Measurements from ENCODE around the gene SDK2.

Gene SDK2

GRCh38 chr17:73394512-73395450 lies 249.5 kb downstream of the SDK2 start:
- TF ChIP-seq, protein P1, sequence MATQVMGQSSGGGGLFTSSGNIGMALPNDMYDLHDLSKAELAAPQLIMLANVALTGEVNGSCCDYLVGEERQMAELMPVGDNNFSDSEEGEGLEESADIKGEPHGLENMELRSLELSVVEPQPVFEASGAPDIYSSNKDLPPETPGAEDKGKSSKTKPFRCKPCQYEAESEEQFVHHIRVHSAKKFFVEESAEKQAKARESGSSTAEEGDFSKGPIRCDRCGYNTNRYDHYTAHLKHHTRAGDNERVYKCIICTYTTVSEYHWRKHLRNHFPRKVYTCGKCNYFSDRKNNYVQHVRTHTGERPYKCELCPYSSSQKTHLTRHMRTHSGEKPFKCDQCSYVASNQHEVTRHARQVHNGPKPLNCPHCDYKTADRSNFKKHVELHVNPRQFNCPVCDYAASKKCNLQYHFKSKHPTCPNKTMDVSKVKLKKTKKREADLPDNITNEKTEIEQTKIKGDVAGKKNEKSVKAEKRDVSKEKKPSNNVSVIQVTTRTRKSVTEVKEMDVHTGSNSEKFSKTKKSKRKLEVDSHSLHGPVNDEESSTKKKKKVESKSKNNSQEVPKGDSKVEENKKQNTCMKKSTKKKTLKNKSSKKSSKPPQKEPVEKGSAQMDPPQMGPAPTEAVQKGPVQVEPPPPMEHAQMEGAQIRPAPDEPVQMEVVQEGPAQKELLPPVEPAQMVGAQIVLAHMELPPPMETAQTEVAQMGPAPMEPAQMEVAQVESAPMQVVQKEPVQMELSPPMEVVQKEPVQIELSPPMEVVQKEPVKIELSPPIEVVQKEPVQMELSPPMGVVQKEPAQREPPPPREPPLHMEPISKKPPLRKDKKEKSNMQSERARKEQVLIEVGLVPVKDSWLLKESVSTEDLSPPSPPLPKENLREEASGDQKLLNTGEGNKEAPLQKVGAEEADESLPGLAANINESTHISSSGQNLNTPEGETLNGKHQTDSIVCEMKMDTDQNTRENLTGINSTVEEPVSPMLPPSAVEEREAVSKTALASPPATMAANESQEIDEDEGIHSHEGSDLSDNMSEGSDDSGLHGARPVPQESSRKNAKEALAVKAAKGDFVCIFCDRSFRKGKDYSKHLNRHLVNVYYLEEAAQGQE (IDR thresholded peaks at IDR 0.05; ENCODE audit: insufficient read depth in 1 of 2, low read depth in 2 of 2, low read length in 2 of 2) = no peak
- TF ChIP-seq SIN3A (IDR thresholded peaks at IDR 0.05; ENCODE audit: borderline replicate concordance, insufficient read depth, low read length) = no peak
- TF ChIP-seq TAF1 (IDR thresholded peaks at IDR 0.05; ENCODE audit: borderline replicate concordance, insufficient read depth, low read length) = no peak
- TF ChIP-seq FOXP2 (optimal IDR thresholded peaks at IDR 0.05; ENCODE audit: borderline replicate concordance, extremely low read depth, extremely low read length, insufficient read depth) = no peak
- TF ChIP-seq POLR2AphosphoS5 (IDR thresholded peaks at IDR 0.05; ENCODE audit: low read depth, low read length) = no peak

GRCh38 chr17:73393962-73394361 lies 250.3 kb downstream of the SDK2 start:
- no peak for TF ChIP-seq FOXP2 (optimal IDR thresholded peaks at IDR 0.05; ENCODE audit: borderline replicate concordance, extremely low read depth, extremely low read length, insufficient read depth)

- TF ChIP-seq FOXP2 (optimal IDR thresholded peaks at IDR 0.05; ENCODE audit: borderline replicate concordance, extremely low read depth, extremely low read length, insufficient read depth) (no peak), TAF1 (IDR thresholded peaks at IDR 0.05; ENCODE audit: borderline replicate concordance, insufficient read depth, low read length) (no peak), POLR2AphosphoS5 (IDR thresholded peaks at IDR 0.05; ENCODE audit: low read depth, low read length) (no peak), SIN3A (IDR thresholded peaks at IDR 0.05; ENCODE audit: borderline replicate concordance, insufficient read depth, low read length) (no peak)
- TF ChIP-seq, protein P1 (IDR thresholded peaks at IDR 0.05; ENCODE audit: insufficient read depth in 1 of 2, low read depth in 2 of 2, low read length in 2 of 2) = no peak
Observed at GRCh38 chr17:73393381-73393780, 250.9 kb downstream of the SDK2 start.

DNA sequence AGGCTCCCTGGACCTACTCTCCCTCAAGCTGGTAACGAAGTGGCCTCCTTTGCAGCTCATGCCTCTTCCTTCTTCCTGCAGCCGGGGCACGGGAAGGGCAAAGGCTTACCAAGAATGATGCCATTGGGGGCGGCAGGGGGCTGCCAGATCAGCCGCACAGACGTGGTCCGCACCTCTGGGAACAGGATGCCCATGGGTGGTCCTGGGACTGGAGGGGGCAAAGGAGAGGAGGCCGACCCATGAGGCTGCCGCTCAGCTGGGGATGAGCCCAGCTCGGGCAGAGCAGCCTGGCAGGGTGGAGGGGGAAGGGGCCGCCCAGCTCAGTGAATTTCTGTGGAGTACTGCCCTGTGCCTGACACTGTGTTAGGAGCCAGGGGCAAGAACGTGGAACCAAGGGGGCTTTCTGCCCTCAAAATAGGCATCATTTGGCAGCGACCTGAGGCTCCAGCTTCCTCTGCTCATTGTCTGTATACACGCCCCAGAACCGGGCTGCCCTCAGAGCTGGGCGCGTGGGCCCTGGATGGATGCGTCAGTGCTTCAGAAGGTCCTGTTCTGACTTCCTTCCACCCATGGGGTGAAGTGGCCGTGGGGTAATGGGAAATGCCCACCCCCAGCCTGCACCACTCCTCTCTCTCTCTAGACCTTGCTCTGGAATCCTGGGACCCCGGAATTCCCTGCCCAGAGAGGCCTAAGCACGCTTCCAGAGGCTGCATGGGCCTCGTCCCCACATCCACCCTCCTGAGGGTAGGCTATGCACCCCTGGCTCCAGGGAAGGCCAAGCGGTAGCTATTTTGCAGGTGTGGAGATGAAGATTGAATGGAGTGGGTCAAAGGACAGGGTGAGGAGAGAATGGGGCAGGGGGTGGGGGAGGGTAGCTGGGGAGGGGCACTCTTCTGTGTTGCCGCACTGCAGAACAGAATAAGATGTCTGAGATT lies 252.6 kb downstream of the SDK2 start:
- TF ChIP-seq FOXP2 (optimal IDR thresholded peaks at IDR 0.05; ENCODE audit: borderline replicate concordance, extremely low read depth, extremely low read length, insufficient read depth) = no peak
- no peak for TF ChIP-seq POLR2AphosphoS5 (IDR thresholded peaks at IDR 0.05; ENCODE audit: low read depth, low read length)

GRCh38 chr17:73390851-73391250 lies 253.4 kb downstream of the SDK2 start:
- TF ChIP-seq FOXP2 (optimal IDR thresholded peaks at IDR 0.05; ENCODE audit: borderline replicate concordance, extremely low read depth, extremely low read length, insufficient read depth) (no peak), POLR2AphosphoS5 (IDR thresholded peaks at IDR 0.05; ENCODE audit: low read depth, low read length) (no peak), SIN3A (IDR thresholded peaks at IDR 0.05; ENCODE audit: borderline replicate concordance, insufficient read depth, low read length) (no peak), TAF1 (IDR thresholded peaks at IDR 0.05; ENCODE audit: borderline replicate concordance, insufficient read depth, low read length) (no peak)
- TF ChIP-seq, protein P1 (IDR thresholded peaks at IDR 0.05; ENCODE audit: insufficient read depth in 1 of 2, low read depth in 2 of 2, low read length in 2 of 2) = no peak
